ENCODE measurements around the gene SPATA6L.

The SPATA6L gene

GRCh38 chr9:4585135-4585534, 81.1 kb downstream of the SPATA6L start:
- no peak for DNase-seq (ENCODE audit: low read depth, low spot score)

GRCh38 chr9:4584636-4585035, 81.6 kb downstream of the SPATA6L start:
- DNase-seq (ENCODE audit: low read depth, low spot score), result no peak

- no peak for DNase-seq (ENCODE audit: low read depth, low spot score)
Measured at GRCh38 chr9:4583001-4583400, 83.3 kb downstream of the SPATA6L start.

- DNase-seq (ENCODE audit: low read depth, low spot score), result no peak
Measured at GRCh38 chr9:4581861-4582565, 84.3 kb downstream of the SPATA6L start.

- DNase-seq (ENCODE audit: low read depth, low spot score), result no peak
Measured at GRCh38 chr9:4581035-4581760, 85.1 kb downstream of the SPATA6L start.

- no peak for DNase-seq (ENCODE audit: low read depth, low spot score)
Measured at GRCh38 chr9:4579001-4579400, 87.3 kb downstream of the SPATA6L start.

- DNase-seq (ENCODE audit: low read depth, low spot score), result no peak
Measured at GRCh38 chr9:4576448-4576847, 89.8 kb downstream of the SPATA6L start.

GRCh38 chr9:4575997-4576396, 90.3 kb downstream of the SPATA6L start:
- no peak for DNase-seq (ENCODE audit: low read depth, low spot score)

GRCh38 chr9:4574657-4575243, 91.5 kb downstream of the SPATA6L start:
- no peak for DNase-seq (ENCODE audit: low read depth, low spot score)

GRCh38 chr9:4573634-4574389, 92.5 kb downstream of the SPATA6L start:
- DNase-seq (ENCODE audit: low read depth, low spot score), result no peak

- no peak for DNase-seq (ENCODE audit: low read depth, low spot score)
Measured at GRCh38 chr9:4573176-4573575, 93.1 kb downstream of the SPATA6L start.

GRCh38 chr9:4572184-4572826, 94.0 kb downstream of the SPATA6L start:
- no peak for DNase-seq (ENCODE audit: low read depth, low spot score)

GRCh38 chr9:4569101-4569500, 97.2 kb downstream of the SPATA6L start:
- no peak for DNase-seq (ENCODE audit: low read depth, low spot score)

- no peak for DNase-seq (ENCODE audit: low read depth, low spot score)
Measured at GRCh38 chr9:4567601-4568000, 98.7 kb downstream of the SPATA6L start.

- DNase-seq (ENCODE audit: low read depth, low spot score), result no peak
Measured at GRCh38 chr9:4566806-4567205, 99.5 kb downstream of the SPATA6L start.

GRCh38 chr9:4563105-4563504, 103.2 kb downstream of the SPATA6L start:
- DNase-seq (ENCODE audit: low read depth, low spot score), result no peak

- DNase-seq (ENCODE audit: low read depth, low spot score), result no peak
Measured at GRCh38 chr9:4559261-4560182, 106.8 kb downstream of the SPATA6L start.

- no peak for DNase-seq (ENCODE audit: low read depth, low spot score)
Measured at GRCh38 chr9:4558371-4558998, 107.8 kb downstream of the SPATA6L start.

GRCh38 chr9:4555236-4555635, 111.0 kb downstream of the SPATA6L start:
- no peak for DNase-seq (ENCODE audit: low read depth, low spot score)

GRCh38 chr9:4553951-4554381, 112.3 kb downstream of the SPATA6L start:
- no peak for DNase-seq (ENCODE audit: low read depth, low spot score)

Data from activated naive CD8-positive, alpha-beta T cell treated with anti-CD3 and anti-CD28 coated beads, Interleukin-2, amount 50 U/mL, for 16 hours (primary cell).